ENCODE measurements around the gene CTNNA3.

CTNNA3 gene

GRCh38 chr10:66572700-66573099, 1123.3 kb downstream of the CTNNA3 start:
- H3K27me3 ChIP-seq (ENCODE audit: control insufficient read depth, insufficient read depth, low read length), result no peaks in the 10 kb centered on the region
- no peak overlapping the region for H3K9ac ChIP-seq (ENCODE audit: low read depth, low read length)
- H3K4me1 ChIP-seq (ENCODE audit: control insufficient read depth, insufficient read depth, low read length), result no peaks in the 10 kb centered on the region
- no peaks in the 10 kb centered on the region for H3K36me3 ChIP-seq (ENCODE audit: insufficient read depth, low read length)
- no peak overlapping the region for H3K4me2 ChIP-seq (ENCODE audit: low read length)
- H3K4me3 ChIP-seq (ENCODE audit: low read length), result no peak overlapping the region
- H3K9me3 ChIP-seq (replicated peaks; ENCODE audit: low read length), result no peaks in the 10 kb centered on the region

GRCh38 chr10:66565999-66566398, 1130.0 kb downstream of the CTNNA3 start:
- Histone ChIP-seq H3K9me3 (replicated peaks; ENCODE audit: low read length) (no peaks in the 10 kb centered on the region), H3K4me3 (ENCODE audit: low read length) (no peak overlapping the region), H3K4me1 (ENCODE audit: control insufficient read depth, insufficient read depth, low read length) (no peaks in the 10 kb centered on the region), H3K9ac (ENCODE audit: low read depth, low read length) (no peak overlapping the region), H3K4me2 (ENCODE audit: low read length) (no peak overlapping the region), H3K27me3 (ENCODE audit: control insufficient read depth, insufficient read depth, low read length) (no peaks in the 10 kb centered on the region), H3K36me3 (ENCODE audit: insufficient read depth, low read length) (no peaks in the 10 kb centered on the region)

- Histone ChIP-seq H3K36me3 (ENCODE audit: insufficient read depth, low read length) (no peaks in the 10 kb centered on the region), H3K4me1 (ENCODE audit: control insufficient read depth, insufficient read depth, low read length) (no peaks in the 10 kb centered on the region), H3K4me3 (ENCODE audit: low read length) (no peak overlapping the region), H3K9me3 (replicated peaks; ENCODE audit: low read length) (no peaks in the 10 kb centered on the region), H3K4me2 (ENCODE audit: low read length) (no peak overlapping the region), H3K9ac (ENCODE audit: low read depth, low read length) (no peak overlapping the region), H3K27me3 (ENCODE audit: control insufficient read depth, insufficient read depth, low read length) (no peaks in the 10 kb centered on the region)
Measured at GRCh38 chr10:66564287-66564686, 1131.7 kb downstream of the CTNNA3 start.

- Histone ChIP-seq H3K9me3 (replicated peaks; ENCODE audit: low read length) (no peaks in the 10 kb centered on the region), H3K36me3 (ENCODE audit: insufficient read depth, low read length) (no peaks in the 10 kb centered on the region), H3K27me3 (ENCODE audit: control insufficient read depth, insufficient read depth, low read length) (no peaks in the 10 kb centered on the region), H3K4me2 (ENCODE audit: low read length) (peak overlapping the region; percentile 55), H3K4me1 (ENCODE audit: control insufficient read depth, insufficient read depth, low read length) (no peaks in the 10 kb centered on the region), H3K4me3 (ENCODE audit: low read length) (peak overlapping the region; percentile 22), H3K9ac (ENCODE audit: low read depth, low read length) (peak overlapping the region; percentile 2)
Measured at GRCh38 chr10:66555061-66555460, 1140.9 kb downstream of the CTNNA3 start.

- no peaks in the 10 kb centered on the region for H3K27me3 ChIP-seq (ENCODE audit: control insufficient read depth, insufficient read depth, low read length)
- H3K9ac ChIP-seq (ENCODE audit: low read depth, low read length), result no peak overlapping the region
- H3K9me3 ChIP-seq (replicated peaks; ENCODE audit: low read length), result no peaks in the 10 kb centered on the region
- no peak overlapping the region for H3K4me2 ChIP-seq (ENCODE audit: low read length)
- no peaks in the 10 kb centered on the region for H3K4me1 ChIP-seq (ENCODE audit: control insufficient read depth, insufficient read depth, low read length)
- H3K36me3 ChIP-seq (ENCODE audit: insufficient read depth, low read length), result no peaks in the 10 kb centered on the region
- H3K4me3 ChIP-seq (ENCODE audit: low read length), result no peak overlapping the region
Measured at GRCh38 chr10:66552331-66552730, 1143.7 kb downstream of the CTNNA3 start.

- H3K36me3 ChIP-seq (ENCODE audit: insufficient read depth, low read length), result no peaks in the 10 kb centered on the region
- H3K27me3 ChIP-seq (ENCODE audit: control insufficient read depth, insufficient read depth, low read length), result no peaks in the 10 kb centered on the region
- H3K4me1 ChIP-seq (ENCODE audit: control insufficient read depth, insufficient read depth, low read length), result no peaks in the 10 kb centered on the region
- no peaks in the 10 kb centered on the region for H3K9me3 ChIP-seq (replicated peaks; ENCODE audit: low read length)
- H3K9ac ChIP-seq (ENCODE audit: low read depth, low read length), result no peak overlapping the region
- H3K4me2 ChIP-seq (ENCODE audit: low read length), result no peak overlapping the region
- no peak overlapping the region for H3K4me3 ChIP-seq (ENCODE audit: low read length)
Measured at GRCh38 chr10:66550351-66550750, 1145.6 kb downstream of the CTNNA3 start.

GRCh38 chr10:66538908-66539307, 1157.1 kb downstream of the CTNNA3 start:
- no peak overlapping the region for H3K4me2 ChIP-seq (ENCODE audit: low read length)
- no peaks in the 10 kb centered on the region for H3K36me3 ChIP-seq (ENCODE audit: insufficient read depth, low read length)
- no peaks in the 10 kb centered on the region for H3K4me1 ChIP-seq (ENCODE audit: control insufficient read depth, insufficient read depth, low read length)
- H3K27me3 ChIP-seq (ENCODE audit: control insufficient read depth, insufficient read depth, low read length), result no peaks in the 10 kb centered on the region
- H3K4me3 ChIP-seq (ENCODE audit: low read length), result no peak overlapping the region
- H3K9ac ChIP-seq (ENCODE audit: low read depth, low read length), result no peak overlapping the region
- H3K9me3 ChIP-seq (replicated peaks; ENCODE audit: low read length), result no peaks in the 10 kb centered on the region

- Histone ChIP-seq H3K4me2 (ENCODE audit: low read length) (no peak overlapping the region), H3K9me3 (replicated peaks; ENCODE audit: low read length) (no peaks in the 10 kb centered on the region), H3K27me3 (ENCODE audit: control insufficient read depth, insufficient read depth, low read length) (no peaks in the 10 kb centered on the region), H3K4me1 (ENCODE audit: control insufficient read depth, insufficient read depth, low read length) (no peaks in the 10 kb centered on the region), H3K36me3 (ENCODE audit: insufficient read depth, low read length) (no peaks in the 10 kb centered on the region), H3K9ac (ENCODE audit: low read depth, low read length) (no peak overlapping the region), H3K4me3 (ENCODE audit: low read length) (no peak overlapping the region)
Measured at GRCh38 chr10:66538371-66538770, 1157.6 kb downstream of the CTNNA3 start.

- Histone ChIP-seq H3K9ac (ENCODE audit: low read depth, low read length) (no peak overlapping the region), H3K4me3 (ENCODE audit: low read length) (no peak overlapping the region), H3K4me1 (ENCODE audit: control insufficient read depth, insufficient read depth, low read length) (no peaks in the 10 kb centered on the region), H3K4me2 (ENCODE audit: low read length) (no peak overlapping the region), H3K27me3 (ENCODE audit: control insufficient read depth, insufficient read depth, low read length) (no peaks in the 10 kb centered on the region), H3K9me3 (replicated peaks; ENCODE audit: low read length) (no peaks in the 10 kb centered on the region), H3K36me3 (ENCODE audit: insufficient read depth, low read length) (no peaks in the 10 kb centered on the region)
Measured at GRCh38 chr10:66537186-66537585, 1158.8 kb downstream of the CTNNA3 start.

- Histone ChIP-seq H3K9me3 (replicated peaks; ENCODE audit: low read length) (no peaks in the 10 kb centered on the region), H3K4me3 (ENCODE audit: low read length) (no peak overlapping the region), H3K9ac (ENCODE audit: low read depth, low read length) (no peak overlapping the region), H3K4me2 (ENCODE audit: low read length) (no peak overlapping the region), H3K36me3 (ENCODE audit: insufficient read depth, low read length) (no peaks in the 10 kb centered on the region), H3K27me3 (ENCODE audit: control insufficient read depth, insufficient read depth, low read length) (no peaks in the 10 kb centered on the region), H3K4me1 (ENCODE audit: control insufficient read depth, insufficient read depth, low read length) (no peaks in the 10 kb centered on the region)
Measured at GRCh38 chr10:66535439-66535838, 1160.6 kb downstream of the CTNNA3 start.

GRCh38 chr10:66534866-66535265, 1161.1 kb downstream of the CTNNA3 start:
- H3K4me2 ChIP-seq (ENCODE audit: low read length), result no peak overlapping the region
- H3K9me3 ChIP-seq (replicated peaks; ENCODE audit: low read length), result no peaks in the 10 kb centered on the region
- no peak overlapping the region for H3K9ac ChIP-seq (ENCODE audit: low read depth, low read length)
- no peak overlapping the region for H3K4me3 ChIP-seq (ENCODE audit: low read length)
- H3K36me3 ChIP-seq (ENCODE audit: insufficient read depth, low read length), result no peaks in the 10 kb centered on the region
- no peaks in the 10 kb centered on the region for H3K27me3 ChIP-seq (ENCODE audit: control insufficient read depth, insufficient read depth, low read length)
- no peaks in the 10 kb centered on the region for H3K4me1 ChIP-seq (ENCODE audit: control insufficient read depth, insufficient read depth, low read length)

- Histone ChIP-seq H3K36me3 (ENCODE audit: insufficient read depth, low read length) (no peaks in the 10 kb centered on the region), H3K4me2 (ENCODE audit: low read length) (no peak overlapping the region), H3K9me3 (replicated peaks; ENCODE audit: low read length) (no peaks in the 10 kb centered on the region), H3K4me1 (ENCODE audit: control insufficient read depth, insufficient read depth, low read length) (no peaks in the 10 kb centered on the region), H3K9ac (ENCODE audit: low read depth, low read length) (no peak overlapping the region), H3K27me3 (ENCODE audit: control insufficient read depth, insufficient read depth, low read length) (no peaks in the 10 kb centered on the region), H3K4me3 (ENCODE audit: low read length) (no peak overlapping the region)
Measured at GRCh38 chr10:66521506-66521905, 1174.5 kb downstream of the CTNNA3 start.

All from skeletal muscle satellite cell (primary cell).